Left lung (tissue), 10 donors: ENCODE data around the gene FOXA1. TPM values are rescaled to one million over a fixed set of nuclear protein-coding genes. Genes with fewer than 3 reads are reported as not detected.
A peak's percentile ranks its signal among the peaks of the same experiment; 100 is the strongest.

ENCODE experiments used
- ATAC-seq: fragments of 200-7000 bp; cut with Tn5 transposase; one replicate; pipeline ENCODE4 v1.9.1; 2020; ENCODE audit warnings: moderate library complexity
- DNase-seq, 4 donors: peaks; one replicate each; pipeline ENCODE4 v3.0.0-alpha.2; 2013 to 2020
- H3K27ac ChIP-seq, 2 donors: fragments of 200-600 bp; sonication (generic) in 1 of 2; one replicate each; pipeline versions ENCODE4 v1.5.0 to v1.8.0; 2020 to 2021
- H3K27me3 ChIP-seq, 2 donors: fragments of 200-600 bp; sonication (generic) in 1 of 2; one replicate each; pipeline versions ENCODE4 v1.5.0 to v1.8.0; 2020 to 2021
- H3K36me3 ChIP-seq, 2 donors: fragments of 200-600 bp; sonication (generic) in 1 of 2; one replicate each; pipeline versions ENCODE4 v1.5.0 to v1.8.0; 2020 to 2021
- H3K4me1 ChIP-seq, 2 donors: fragments of 200-600 bp; one replicate each; pipeline ENCODE4 v1.8.0; 2021
- H3K4me3 ChIP-seq, 2 donors: fragments of 200-600 bp; sonication (generic) in 1 of 2; one replicate each; pipeline versions ENCODE4 v1.5.0 to v1.8.0; 2020 to 2021; ENCODE audit warnings: mild to moderate bottlenecking in 1 of 2
- H3K9me3 ChIP-seq, 2 donors: fragments of 200-600 bp; sonication (generic) in 1 of 2; one replicate each; pipeline versions ENCODE4 v1.5.0 to v1.8.0; 2020 to 2021
- intact Hi-C, 2 donors: fragments of 100-400 bp; cut with DNase I; formaldehyde crosslinking; loops; one replicate each; pipeline versions ENCODE4 v1.11.2 to v1.14.2; 2022
- polyA plus RNA-seq, 6 donors: library from polyadenylated mRNA; unstranded; fragments of 120-200 nt; gene quantifications; one replicate each; pipeline ENCODE4 v1.2.1, GENCODE V29; 2013; ENCODE audit not compliant: insufficient read length in 6 of 6
- total RNA-seq, 2 donors: library from RNA; stranded (reverse); fragmentation: NEBNext Ultra II Directional; extraction: Animal tissue kit (Norgen Biotek cat#: 25700); gene quantifications; one replicate each; pipeline ENCODE4 v1.2.1, GENCODE V29; 2021
- TF ChIP-seq, protein P1 (sequence below), 2 donors: fragments of 200-600 bp; sonication (generic) in 1 of 2; IDR thresholded peaks; one replicate each; pipeline versions ENCODE4 v1.5.0 to v1.8.0; 2021; ENCODE audit warnings: antibody characterized with exemption in 2 of 2
- donor health status: DM: no; HTN: yes; CAD: no.
- donor health status: DM: no; HTN: no; CAD: no.

FOXA1 gene
- total and polyA plus RNA-seq, 8 donors = 30.2 to 52.9 (median 41.8) TPM

DNA sequence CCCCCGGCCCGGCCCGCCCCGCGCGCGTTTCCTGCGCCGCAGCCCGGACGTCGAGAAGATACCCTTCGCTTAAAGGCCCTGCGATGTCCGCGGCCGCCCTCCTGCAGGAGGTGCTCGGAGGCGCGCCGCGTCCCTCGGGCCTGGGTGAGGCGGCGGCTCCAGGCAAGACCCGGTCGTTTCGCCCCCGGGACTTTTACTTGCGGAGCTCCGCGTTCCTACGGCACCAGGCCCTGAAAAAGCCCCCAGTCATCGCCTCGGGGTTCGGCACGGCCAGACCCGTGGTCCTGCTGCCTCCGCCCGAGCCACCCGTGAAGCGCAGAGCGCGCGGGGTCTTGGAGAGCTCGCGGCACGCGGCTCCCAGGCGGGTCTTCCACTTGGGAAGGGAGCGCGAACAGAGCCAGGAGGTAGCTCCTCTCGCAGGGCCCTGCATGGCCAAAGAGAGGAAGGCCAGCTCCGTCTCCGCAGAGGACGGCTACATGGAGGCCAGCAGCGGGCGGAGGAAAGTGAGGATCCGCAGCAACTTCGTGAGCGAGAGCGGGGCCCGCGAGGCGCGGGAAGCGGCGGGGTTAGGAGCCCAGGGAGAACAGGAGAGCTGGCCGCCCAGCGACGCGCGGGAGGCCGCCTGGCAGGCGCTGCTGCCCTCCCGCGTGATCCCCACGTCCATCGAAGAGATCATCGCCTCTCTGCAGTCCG is 27.3 kb upstream of the FOXA1 start:
- DNase-seq = peak in 1 of 4 donors; percentile 75
- TF ChIP-seq, protein P1, sequence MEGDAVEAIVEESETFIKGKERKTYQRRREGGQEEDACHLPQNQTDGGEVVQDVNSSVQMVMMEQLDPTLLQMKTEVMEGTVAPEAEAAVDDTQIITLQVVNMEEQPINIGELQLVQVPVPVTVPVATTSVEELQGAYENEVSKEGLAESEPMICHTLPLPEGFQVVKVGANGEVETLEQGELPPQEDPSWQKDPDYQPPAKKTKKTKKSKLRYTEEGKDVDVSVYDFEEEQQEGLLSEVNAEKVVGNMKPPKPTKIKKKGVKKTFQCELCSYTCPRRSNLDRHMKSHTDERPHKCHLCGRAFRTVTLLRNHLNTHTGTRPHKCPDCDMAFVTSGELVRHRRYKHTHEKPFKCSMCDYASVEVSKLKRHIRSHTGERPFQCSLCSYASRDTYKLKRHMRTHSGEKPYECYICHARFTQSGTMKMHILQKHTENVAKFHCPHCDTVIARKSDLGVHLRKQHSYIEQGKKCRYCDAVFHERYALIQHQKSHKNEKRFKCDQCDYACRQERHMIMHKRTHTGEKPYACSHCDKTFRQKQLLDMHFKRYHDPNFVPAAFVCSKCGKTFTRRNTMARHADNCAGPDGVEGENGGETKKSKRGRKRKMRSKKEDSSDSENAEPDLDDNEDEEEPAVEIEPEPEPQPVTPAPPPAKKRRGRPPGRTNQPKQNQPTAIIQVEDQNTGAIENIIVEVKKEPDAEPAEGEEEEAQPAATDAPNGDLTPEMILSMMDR (IDR thresholded peaks at IDR 0.05) = no peak

DNA sequence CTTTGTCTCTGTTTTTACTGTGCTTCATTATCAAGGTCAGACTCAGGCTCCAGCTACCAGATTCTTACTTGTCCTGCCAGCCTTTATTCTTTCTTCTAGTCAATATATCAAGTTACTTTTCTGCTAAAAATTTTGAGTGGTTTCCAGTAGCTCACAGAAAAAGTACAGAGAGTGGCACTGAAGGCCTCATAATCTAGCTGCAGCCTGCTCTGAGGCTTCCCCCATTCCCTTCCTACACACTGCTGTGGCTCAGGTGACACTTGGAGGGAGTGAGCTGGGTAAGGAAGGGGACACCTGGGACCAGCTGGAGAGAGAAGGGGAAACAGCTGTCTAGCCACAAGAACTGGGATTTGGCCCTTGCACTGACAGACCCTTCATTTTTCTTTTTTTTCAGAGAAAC is 25.8 kb upstream of the FOXA1 start:
- TF ChIP-seq, protein P1 (IDR thresholded peaks at IDR 0.05) = no peak
- peaks cover 20 to 39% of the 10 kb centered on the region in 2 donors for H3K27me3 ChIP-seq
- no peak overlapping the region for H3K4me3 ChIP-seq
- H3K36me3 ChIP-seq = no peaks in the 10 kb centered on the region
- no peaks in the 10 kb centered on the region for H3K4me1 ChIP-seq
- peaks cover under 1 to 13% of the 10 kb centered on the region in 2 donors for H3K9me3 ChIP-seq
- no peak for DNase-seq
- no peak overlapping the region for H3K27ac ChIP-seq
- intact Hi-C loops = no loop called here
- no peak for ATAC-seq

More for the DNA sequence above, 27.3 kb upstream of the FOXA1 start:
- intact Hi-C loops = no loop called here
- Histone ChIP-seq H3K27me3 (peaks cover 20 to 39% of the 10 kb centered on the region in 2 donors), H3K27ac (no peak overlapping the region), H3K36me3 (no peaks in the 10 kb centered on the region), H3K4me1 (no peaks in the 10 kb centered on the region), H3K4me3 (no peak overlapping the region), H3K9me3 (no peaks in the 10 kb centered on the region)
- ATAC-seq = no peak

DNA sequence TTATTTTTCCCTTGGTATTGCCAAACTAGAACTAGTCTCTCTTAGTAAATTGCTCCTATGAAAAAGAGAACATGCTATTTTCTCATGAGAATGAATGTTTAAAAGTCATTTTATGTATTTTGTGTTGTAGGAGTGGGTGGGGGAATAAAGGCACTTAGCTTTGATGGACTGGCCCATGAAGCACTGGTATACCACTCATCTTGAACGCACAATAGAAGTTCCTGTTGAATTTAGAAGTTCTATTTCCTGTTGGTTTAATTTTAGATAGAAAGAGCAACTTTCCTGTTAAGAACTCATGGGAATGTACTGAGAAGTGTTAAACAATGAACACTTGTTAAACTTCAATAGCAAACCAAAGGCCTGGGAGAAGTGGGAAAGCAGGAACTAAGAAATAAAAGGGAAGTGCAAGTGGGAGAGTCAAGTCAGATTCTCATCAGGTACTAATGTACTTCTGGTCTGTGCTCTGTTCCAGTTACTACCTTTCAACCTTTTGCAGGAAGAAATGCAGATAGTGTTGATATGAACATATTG is 23.5 kb upstream of the FOXA1 start:
- intact Hi-C loops = no loop called here
- ATAC-seq (peak; percentile 77), DNase-seq (peak in 1 of 4 donors; percentile 23)
- Histone ChIP-seq H3K36me3 (no peaks in the 10 kb centered on the region), H3K27me3 (peaks cover 20 to 34% of the 10 kb centered on the region in 2 donors), H3K9me3 (peaks cover 10 to 34% of the 10 kb centered on the region in 2 donors), H3K27ac (no peak overlapping the region), H3K4me1 (no peaks in the 10 kb centered on the region), H3K4me3 (no peak overlapping the region)
- TF ChIP-seq, protein P1 (IDR thresholded peaks at IDR 0.05) = no peak

DNA sequence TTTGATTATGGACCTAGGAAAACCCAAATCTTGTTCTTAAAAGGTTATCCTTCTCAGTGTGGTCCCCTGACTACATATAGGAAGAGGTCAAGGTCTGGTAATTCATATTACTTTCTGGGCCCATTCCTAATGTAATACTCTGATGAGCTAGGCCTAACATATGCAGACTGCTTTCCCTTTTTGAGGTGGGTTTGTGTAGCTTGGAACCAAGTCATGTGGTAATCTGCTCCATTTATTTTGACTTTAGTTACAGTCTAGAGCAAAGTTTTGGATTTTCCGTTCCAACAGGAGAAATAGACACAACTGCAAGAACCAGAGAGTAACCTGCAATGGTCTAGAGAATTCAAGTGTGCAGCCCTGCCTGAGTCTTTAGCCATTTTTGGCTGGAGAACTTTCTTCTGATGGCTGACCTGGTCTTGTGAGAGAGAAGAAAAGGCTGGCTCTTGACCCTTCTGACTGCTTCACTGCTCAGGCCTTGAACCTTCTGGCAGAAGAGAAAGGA is 22.9 kb upstream of the FOXA1 start:
- Histone ChIP-seq H3K9me3 (peaks cover 10 to 41% of the 10 kb centered on the region in 2 donors), H3K27ac (no peak overlapping the region), H3K4me3 (no peak overlapping the region), H3K27me3 (peaks cover 15 to 28% of the 10 kb centered on the region in 2 donors), H3K36me3 (no peaks in the 10 kb centered on the region), H3K4me1 (no peaks in the 10 kb centered on the region)
- TF ChIP-seq, protein P1 (IDR thresholded peaks at IDR 0.05) = no peak
- DNase-seq (no peak), ATAC-seq (no peak)
- intact Hi-C loops = no loop called here

DNA sequence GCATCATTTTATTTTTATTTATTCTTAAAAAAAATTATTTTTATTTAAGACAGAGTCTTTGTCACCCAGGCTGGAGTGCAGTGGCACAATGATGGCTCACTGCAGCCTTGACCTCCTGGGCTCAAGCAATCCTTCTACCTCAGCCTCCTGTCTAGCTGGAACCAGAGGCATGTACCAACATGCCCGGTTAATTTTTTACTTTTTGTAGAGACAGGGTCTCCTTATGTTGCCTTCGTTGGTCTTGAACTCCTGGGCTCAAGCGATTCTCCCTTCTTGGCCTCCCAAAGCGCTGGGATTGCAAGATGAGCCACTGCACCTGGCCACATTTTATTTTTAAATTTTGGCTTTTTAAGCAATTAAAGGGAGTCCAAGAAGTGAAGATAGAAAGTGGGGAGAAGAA is 21.8 kb upstream of the FOXA1 start:
- Histone ChIP-seq H3K27ac (no peak overlapping the region), H3K9me3 (peaks cover 10 to 49% of the 10 kb centered on the region in 2 donors), H3K36me3 (no peaks in the 10 kb centered on the region), H3K27me3 (peaks cover 5 to 23% of the 10 kb centered on the region in 2 donors), H3K4me3 (no peak overlapping the region), H3K4me1 (no peaks in the 10 kb centered on the region)
- intact Hi-C loops = no loop called here
- TF ChIP-seq, protein P1 (IDR thresholded peaks at IDR 0.05) = no peak
- no peak for ATAC-seq
- no peak for DNase-seq
